Measurements from ENCODE around the gene NEDD9. TPM values are rescaled to one million over a fixed set of nuclear protein-coding genes. Genes with fewer than 3 reads are reported as not detected.

NEDD9 gene
- total RNA-seq, 1 donor from 2014 or later: 14.1 TPM

DNA sequence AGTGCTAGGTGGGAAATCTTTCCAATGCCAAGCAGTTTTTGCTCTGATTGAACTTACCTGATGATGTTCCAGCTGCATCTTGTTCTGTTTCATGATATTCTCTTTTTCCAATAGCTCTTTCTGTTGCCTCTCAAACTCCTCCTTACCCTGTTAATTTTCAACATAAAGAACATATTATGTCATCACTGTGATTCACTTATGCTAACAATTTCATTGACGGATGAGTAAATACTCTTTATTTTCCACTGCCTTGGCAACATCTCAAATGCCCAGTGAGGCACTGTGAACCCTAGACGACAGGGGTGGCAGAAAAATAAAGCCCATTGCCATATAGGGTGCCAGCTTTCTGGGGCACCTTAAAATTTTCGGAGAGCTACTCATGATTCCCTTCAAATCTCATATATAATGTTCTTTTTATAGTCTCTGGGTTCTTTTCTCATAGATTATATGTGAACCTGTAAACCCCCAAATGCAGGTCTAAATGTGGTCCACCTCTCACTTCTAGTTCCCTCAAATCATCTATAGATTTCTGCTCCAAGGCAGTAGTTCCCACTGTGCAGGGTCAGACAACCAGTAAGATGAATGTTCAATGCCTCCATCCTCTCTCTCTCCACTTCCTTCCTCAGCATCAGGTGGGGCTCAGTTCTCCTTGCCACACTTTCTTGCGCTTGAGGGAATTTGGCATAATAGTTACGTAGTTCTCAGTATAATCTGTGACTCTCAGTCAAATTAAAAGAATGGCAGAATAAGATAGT, 44.1 kb downstream of the NEDD9 start:
- H3K27ac Mint-ChIP-seq (ENCODE audit: unreplicated experiment): peak overlapping the region; percentile 16
- no peaks in the 10 kb centered on the region for H3K9me3 Mint-ChIP-seq
- TF ChIP-seq CTCF (conservative IDR thresholded peaks at IDR 0.05): no peak
- no peak overlapping the region for H3K4me3 Mint-ChIP-seq
- no peak for DNase-seq (ENCODE audit: low read depth, low spot score)
- no peaks in the 10 kb centered on the region for H3K4me1 Mint-ChIP-seq
- H3K27me3 Mint-ChIP-seq (ENCODE audit: low read depth): no peaks in the 10 kb centered on the region
- H3K36me3 Mint-ChIP-seq (ENCODE audit: low read depth): peaks cover 58% of the 10 kb centered on the region

DNA sequence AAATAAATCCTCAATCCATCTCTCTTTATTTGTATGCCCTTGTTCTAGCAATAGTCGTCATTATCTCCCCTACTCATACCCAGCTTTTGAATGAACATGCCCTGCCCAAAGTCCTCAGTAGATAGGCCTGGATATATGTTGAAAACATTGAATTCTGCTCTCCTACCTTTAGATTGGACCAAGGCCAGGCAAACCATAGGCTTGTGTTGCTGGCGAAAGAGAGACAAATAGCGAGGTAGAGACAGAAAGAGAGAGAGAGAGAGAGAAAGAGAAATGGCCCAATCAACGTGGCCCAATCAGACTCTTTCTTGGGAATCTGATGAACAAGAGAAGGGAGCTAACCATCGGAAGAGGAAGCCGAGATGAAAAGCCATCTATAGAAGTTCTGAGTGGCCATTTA, 45.2 kb downstream of the NEDD9 start:
- Mint-ChIP-seq H3K36me3 (ENCODE audit: low read depth) (peaks cover 61% of the 10 kb centered on the region), H3K27me3 (ENCODE audit: low read depth) (no peaks in the 10 kb centered on the region), H3K27ac (ENCODE audit: unreplicated experiment) (no peak overlapping the region), H3K4me1 (no peaks in the 10 kb centered on the region), H3K9me3 (no peaks in the 10 kb centered on the region), H3K4me3 (no peak overlapping the region)
- TF ChIP-seq CTCF (conservative IDR thresholded peaks at IDR 0.05): no peak
- no peak for DNase-seq (ENCODE audit: low read depth, low spot score)

GRCh38 chr6:11185204-11185842, 47.1 kb downstream of the NEDD9 start:
- no peaks in the 10 kb centered on the region for H3K27me3 Mint-ChIP-seq (ENCODE audit: low read depth)
- H3K4me1 Mint-ChIP-seq: no peaks in the 10 kb centered on the region
- no peak overlapping the region for H3K4me3 Mint-ChIP-seq
- peaks cover 61% of the 10 kb centered on the region for H3K36me3 Mint-ChIP-seq (ENCODE audit: low read depth)
- no peak for DNase-seq (ENCODE audit: low read depth, low spot score)
- H3K27ac Mint-ChIP-seq (ENCODE audit: unreplicated experiment): no peak overlapping the region
- TF ChIP-seq CTCF (conservative IDR thresholded peaks at IDR 0.05): no peak
- H3K9me3 Mint-ChIP-seq: no peaks in the 10 kb centered on the region

DNA sequence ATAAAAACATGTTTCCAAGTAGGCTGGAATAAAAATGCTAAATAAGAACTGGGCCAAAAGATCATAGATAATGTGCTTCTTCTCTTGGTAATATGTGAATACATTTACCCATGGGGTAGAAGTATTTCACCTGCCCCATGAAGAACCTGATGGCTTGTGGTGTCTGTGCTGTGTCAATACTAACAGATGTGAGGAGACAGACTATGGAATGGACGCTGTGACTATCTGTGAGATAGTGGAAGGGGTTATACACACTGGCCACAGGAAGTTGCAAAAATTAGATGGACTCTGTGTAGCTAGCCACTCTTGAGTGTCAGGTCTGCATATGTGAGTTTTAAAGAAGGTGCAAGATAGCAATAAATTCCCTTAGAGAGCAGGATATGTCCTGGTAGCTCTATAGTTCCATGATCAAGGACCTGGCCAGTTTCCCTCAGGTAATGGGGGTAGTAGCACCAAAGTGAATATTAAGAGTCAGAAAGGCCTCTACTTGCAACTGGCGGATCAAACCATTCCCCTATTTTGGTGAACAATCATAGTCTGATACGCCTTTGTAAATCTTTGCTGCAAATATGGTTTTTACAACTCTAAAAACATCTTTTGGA, 48.6 kb downstream of the NEDD9 start:
- Mint-ChIP-seq H3K4me3 (no peak overlapping the region), H3K36me3 (ENCODE audit: low read depth) (peaks cover 54% of the 10 kb centered on the region), H3K4me1 (peaks cover 11% of the 10 kb centered on the region), H3K9me3 (no peaks in the 10 kb centered on the region), H3K27ac (ENCODE audit: unreplicated experiment) (no peak overlapping the region), H3K27me3 (ENCODE audit: low read depth) (no peaks in the 10 kb centered on the region)
- no peak for DNase-seq (ENCODE audit: low read depth, low spot score)
- TF ChIP-seq CTCF (conservative IDR thresholded peaks at IDR 0.05): no peak

- no peaks in the 10 kb centered on the region for H3K27me3 Mint-ChIP-seq (ENCODE audit: low read depth)
- H3K36me3 Mint-ChIP-seq (ENCODE audit: low read depth): peaks cover 36% of the 10 kb centered on the region
- no peaks in the 10 kb centered on the region for H3K9me3 Mint-ChIP-seq
- no peak for TF ChIP-seq CTCF (conservative IDR thresholded peaks at IDR 0.05)
- no peak overlapping the region for H3K4me3 Mint-ChIP-seq
- H3K27ac Mint-ChIP-seq (ENCODE audit: unreplicated experiment): no peak overlapping the region
- no peak for DNase-seq (ENCODE audit: low read depth, low spot score)
- peaks cover 22% of the 10 kb centered on the region for H3K4me1 Mint-ChIP-seq
Measured at GRCh38 chr6:11181478-11182136, 50.9 kb downstream of the NEDD9 start.

Measured in neural crest cell (in vitro differentiated cells).